ENCODE data around the gene GNAI2.
"Not testable (repeated sequence)": the region's sequence is repeated elsewhere in the genome, so short reads cannot be mapped to it uniquely, and the experiment has no call there.

The GNAI2 gene

DNA sequence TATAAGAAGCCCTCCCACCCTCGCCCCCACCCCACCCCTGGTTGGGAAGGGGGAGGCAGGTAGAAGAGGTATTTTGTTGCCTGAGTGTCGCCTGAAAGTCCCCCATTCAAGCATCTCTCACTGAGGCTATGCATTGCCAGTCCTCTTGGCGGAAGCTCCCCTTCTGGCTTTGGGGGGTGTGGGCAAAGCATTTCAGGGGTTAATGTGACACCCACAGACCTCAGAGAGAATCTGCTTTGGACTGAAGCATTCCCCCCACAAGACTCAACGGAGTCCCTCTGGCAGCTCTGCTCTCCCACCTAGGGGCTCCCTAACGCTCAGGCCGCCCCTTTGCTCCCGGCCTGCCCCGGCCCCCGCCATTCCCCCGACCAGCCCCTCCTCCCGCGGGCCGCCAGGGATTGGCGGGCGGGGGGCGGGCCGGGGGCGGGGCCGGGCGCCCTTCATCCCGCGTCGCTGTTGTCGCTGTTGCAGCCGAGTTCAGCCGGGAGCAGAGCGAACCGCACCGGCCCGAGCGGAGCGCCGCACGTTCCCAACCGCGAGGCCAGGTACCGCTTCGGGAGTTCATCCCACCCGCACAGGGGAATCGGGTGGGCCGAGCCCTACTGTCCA, 31.1 kb upstream of the GNAI2 start, which contains the start of gene SLC38A3:
SLC38A3 (plus strand) TSS at position 468 of the 609 bp plus-strand sequence. CDS start 8,929 bp downstream, outside the sequence.
- no peak for DNase-seq (ENCODE audit: low read depth)
- no peak within 1 kb of the TSS for H3K4me3 ChIP-seq (ENCODE audit: low read depth, low read length)
- TF ChIP-seq CTCF (IDR thresholded peaks at IDR 0.05; ENCODE audit: control insufficient read depth, extremely low read depth, insufficient read depth), result no peak

DNA sequence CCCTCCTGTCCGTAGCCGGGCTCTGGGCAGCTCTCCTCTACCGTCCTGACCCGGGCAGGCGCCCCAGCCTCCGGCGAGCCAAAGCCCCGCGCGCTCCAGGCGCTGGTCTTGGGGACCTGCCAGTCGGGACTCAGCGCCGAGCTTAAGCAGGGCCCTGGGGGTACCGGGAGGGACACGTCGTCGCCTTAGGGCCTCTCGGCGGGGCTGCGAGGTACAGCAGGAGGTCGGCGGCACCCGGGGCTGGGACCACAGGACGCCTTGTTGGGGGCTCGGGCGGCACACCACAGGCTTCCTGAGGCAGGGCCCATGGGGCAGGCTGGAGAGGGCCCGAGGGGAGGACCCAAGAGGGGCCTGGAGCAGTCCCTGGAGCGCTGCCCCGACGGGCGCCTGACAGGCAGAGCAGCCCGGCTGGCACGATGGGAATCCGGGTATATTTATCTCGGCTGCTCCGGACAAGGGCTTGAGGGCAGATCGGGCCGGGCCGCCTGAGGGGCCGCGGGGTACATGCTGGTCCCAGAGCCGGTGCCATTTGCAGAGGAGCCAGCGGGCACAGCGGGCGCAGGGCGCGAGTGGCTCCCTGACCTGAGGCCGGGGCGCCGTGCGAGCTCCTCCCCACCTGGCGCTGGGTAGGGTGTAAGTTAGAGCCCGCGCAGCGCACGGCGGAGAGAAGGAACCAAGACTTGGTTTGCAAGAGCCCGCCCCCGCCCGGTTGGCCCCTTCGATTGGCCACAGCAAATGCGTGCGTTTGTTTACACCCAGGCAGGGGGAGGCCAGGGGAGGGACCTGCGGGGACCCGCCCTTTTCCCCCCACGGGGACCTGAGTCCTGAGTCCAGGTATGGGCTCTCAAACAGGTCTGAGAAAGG, 30.4 kb upstream of the GNAI2 start:
- no peak overlapping the region for H3K4me3 ChIP-seq (ENCODE audit: low read depth, low read length)

DNA sequence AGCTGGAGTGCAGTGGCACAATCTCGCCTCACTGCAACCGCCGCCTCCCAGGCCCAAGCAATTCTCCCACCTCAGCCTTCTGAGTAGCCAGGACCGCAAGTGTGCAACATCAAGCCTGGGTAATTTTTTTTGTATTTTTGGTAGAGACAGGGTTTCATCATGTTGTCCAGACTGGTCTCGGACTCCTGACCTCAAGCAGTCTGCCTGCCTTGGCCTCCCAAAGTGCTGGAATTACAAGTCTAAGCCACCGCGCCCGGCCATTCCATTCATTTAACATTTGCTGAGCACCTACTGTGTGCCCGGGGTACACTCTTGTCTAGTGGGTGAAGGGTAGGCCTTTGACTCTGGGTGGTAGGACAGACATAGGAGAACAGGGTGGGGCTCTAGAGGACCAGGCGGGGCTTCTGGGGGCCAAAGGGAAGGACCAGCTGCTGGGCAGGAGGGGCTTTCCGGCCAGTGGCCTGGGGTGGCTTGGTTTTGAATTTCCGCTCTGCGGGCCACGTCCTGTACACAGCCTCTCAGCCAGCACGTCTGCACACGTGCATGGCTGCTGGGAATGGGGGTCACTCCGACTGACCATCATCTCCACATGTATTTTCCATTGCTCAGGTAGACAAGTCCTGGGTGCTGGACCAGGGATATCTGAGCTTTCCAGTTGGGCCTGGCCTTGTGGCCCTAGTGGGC, 28.5 kb upstream of the GNAI2 start:
- no peak overlapping the region for H3K4me3 ChIP-seq (ENCODE audit: low read depth, low read length)
- no peak for TF ChIP-seq CTCF (IDR thresholded peaks at IDR 0.05; ENCODE audit: control insufficient read depth, extremely low read depth, insufficient read depth)
- no peak for DNase-seq (ENCODE audit: low read depth)

More for the DNA sequence above, 30.4 kb upstream of the GNAI2 start:
- no peak for TF ChIP-seq CTCF (IDR thresholded peaks at IDR 0.05; ENCODE audit: control insufficient read depth, extremely low read depth, insufficient read depth)
- no peak for DNase-seq (ENCODE audit: low read depth)

- TF ChIP-seq CTCF (IDR thresholded peaks at IDR 0.05; ENCODE audit: control insufficient read depth, extremely low read depth, insufficient read depth), result no peak
These were observed 27.2 kb upstream of the GNAI2 start for GRCh38 chr3:50208677-50209344.

GRCh38 chr3:50210176-50210509, 25.9 kb upstream of the GNAI2 start:
- no peak for DNase-seq (ENCODE audit: low read depth)
- H3K4me3 ChIP-seq (ENCODE audit: low read depth, low read length), result no peak overlapping the region
- no peak for TF ChIP-seq CTCF (IDR thresholded peaks at IDR 0.05; ENCODE audit: control insufficient read depth, extremely low read depth, insufficient read depth)

More at GRCh38 chr3:50208677-50209344, 27.2 kb upstream of the GNAI2 start:
- DNase-seq (ENCODE audit: low read depth), result no peak
- no peak overlapping the region for H3K4me3 ChIP-seq (ENCODE audit: low read depth, low read length)

GRCh38 chr3:50210510-50211367, 25.3 kb upstream of the GNAI2 start:
- H3K4me3 ChIP-seq (ENCODE audit: low read depth, low read length), result no peak overlapping the region
- DNase-seq (ENCODE audit: low read depth), result no peak
- no peak for TF ChIP-seq CTCF (IDR thresholded peaks at IDR 0.05; ENCODE audit: control insufficient read depth, extremely low read depth, insufficient read depth)

- not testable (repeated sequence) for H3K4me3 ChIP-seq (ENCODE audit: low read depth, low read length); DNase-seq (ENCODE audit: low read depth)
These were observed 24.7 kb upstream of the GNAI2 start for GRCh38 chr3:50211368-50211717.
